ENCODE measurements around the gene DTNBP1.

The DTNBP1 gene

DNA sequence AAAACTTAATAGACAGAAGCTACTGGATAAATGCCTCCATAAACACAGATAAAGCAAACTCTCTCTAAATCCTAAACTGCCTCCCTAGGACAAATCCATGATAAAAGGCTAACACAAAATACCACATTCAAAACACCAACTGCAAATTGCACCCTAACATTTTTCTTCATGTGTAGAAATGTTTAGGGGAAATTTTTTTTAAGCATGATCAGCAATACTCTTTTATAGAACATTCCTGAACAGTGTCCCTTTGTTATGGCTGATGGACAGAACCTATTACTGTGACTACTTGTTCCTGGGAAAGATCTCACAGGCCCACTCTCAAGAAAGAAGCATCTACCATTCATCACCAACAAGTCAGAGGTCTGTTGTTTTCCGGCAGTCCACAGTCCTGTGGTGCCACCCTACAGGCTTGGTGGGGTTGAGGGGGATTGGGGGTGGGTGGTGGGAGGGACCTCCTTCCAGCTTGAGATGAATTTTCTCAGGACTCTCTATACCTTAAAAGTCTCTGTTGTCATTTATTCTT lies 64.5 kb downstream of the DTNBP1 start:
- in situ Hi-C loops (cut with MboI; ENCODE audit: low sequenced_read_pairs, unreplicated experiment), result no loop called here
- no peak for DNase-seq (ENCODE audit: low spot score)
- TF ChIP-seq, protein P1, sequence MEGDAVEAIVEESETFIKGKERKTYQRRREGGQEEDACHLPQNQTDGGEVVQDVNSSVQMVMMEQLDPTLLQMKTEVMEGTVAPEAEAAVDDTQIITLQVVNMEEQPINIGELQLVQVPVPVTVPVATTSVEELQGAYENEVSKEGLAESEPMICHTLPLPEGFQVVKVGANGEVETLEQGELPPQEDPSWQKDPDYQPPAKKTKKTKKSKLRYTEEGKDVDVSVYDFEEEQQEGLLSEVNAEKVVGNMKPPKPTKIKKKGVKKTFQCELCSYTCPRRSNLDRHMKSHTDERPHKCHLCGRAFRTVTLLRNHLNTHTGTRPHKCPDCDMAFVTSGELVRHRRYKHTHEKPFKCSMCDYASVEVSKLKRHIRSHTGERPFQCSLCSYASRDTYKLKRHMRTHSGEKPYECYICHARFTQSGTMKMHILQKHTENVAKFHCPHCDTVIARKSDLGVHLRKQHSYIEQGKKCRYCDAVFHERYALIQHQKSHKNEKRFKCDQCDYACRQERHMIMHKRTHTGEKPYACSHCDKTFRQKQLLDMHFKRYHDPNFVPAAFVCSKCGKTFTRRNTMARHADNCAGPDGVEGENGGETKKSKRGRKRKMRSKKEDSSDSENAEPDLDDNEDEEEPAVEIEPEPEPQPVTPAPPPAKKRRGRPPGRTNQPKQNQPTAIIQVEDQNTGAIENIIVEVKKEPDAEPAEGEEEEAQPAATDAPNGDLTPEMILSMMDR (IDR thresholded peaks at IDR 0.05; ENCODE audit: borderline replicate concordance, control extremely low read depth, extremely low read depth, insufficient read depth, missing control alignments), result no peak

DNA sequence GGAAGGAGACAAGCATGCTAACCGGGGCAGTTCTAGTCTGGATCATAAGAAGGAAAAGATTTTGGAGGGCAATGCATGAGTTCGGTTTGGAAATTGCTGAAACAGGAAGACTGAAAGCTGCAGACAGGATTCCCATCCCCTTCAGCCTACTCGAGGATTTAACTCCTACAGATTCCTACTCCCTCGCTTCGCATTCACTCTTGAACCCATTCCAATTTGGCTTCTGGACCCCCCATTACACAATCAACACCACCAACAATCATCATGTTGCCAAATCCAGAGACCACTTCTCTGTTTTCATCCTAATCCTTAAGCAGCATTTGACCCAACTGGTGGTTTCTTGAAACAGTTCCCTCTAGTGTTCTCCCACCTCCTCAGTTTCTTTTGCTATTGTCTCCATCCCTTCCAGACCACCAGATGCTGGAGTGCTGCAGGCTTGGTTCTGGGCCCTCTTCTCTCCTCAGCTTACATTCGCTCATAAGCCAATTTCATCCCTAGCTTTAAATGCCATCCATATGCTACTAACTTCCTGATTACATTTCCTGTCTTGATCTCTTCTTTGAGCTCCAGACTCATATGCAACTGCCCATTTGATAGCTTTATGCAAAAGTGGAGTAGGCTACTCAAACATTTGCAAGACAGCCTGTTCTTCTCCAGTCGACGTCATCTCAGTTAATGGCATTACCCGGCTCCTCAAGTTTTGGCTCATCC lies 66.5 kb downstream of the DTNBP1 start:
- in situ Hi-C loops (cut with MboI; ENCODE audit: low sequenced_read_pairs, unreplicated experiment), result no loop called here
- no peak for DNase-seq (ENCODE audit: low spot score)

DNA sequence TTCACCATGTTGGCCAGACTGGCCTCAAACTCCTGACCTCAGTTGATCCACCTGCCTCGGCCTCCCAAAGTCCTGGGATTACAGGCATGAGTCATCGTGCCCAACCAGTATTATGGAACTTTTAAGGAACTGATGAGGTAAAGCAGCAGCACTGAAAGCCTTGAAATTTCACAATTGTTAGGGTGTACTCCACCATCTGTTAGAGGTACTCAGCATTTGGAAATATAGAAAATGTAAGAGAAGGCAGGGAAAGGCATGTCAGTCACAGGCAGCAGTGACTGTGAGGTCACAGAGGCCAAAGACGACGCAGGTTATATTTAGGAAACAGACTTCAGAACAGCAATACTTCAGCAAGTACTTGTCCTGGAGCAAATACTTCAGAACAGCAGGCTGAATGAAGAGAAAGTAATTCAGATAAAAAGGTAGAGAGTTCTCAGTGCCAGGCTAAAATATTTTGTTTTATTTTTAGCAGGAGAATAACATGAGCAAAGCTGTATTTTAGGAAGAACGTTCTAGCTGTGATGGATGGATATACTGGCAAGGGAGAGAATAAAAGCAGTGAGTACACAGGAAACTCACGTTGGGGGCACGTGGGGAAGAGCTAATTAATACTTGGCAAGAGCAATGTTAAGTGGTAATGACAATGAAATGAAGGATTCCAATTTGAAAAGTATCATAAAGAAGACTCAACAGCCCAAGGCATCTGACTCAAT lies 67.2 kb downstream of the DTNBP1 start:
- TF ChIP-seq, protein P1 (IDR thresholded peaks at IDR 0.05; ENCODE audit: borderline replicate concordance, control extremely low read depth, extremely low read depth, insufficient read depth, missing control alignments), result no peak
- in situ Hi-C loops (cut with MboI; ENCODE audit: low sequenced_read_pairs, unreplicated experiment), result no loop called here
- no peak for DNase-seq (ENCODE audit: low spot score)

More for the DNA sequence above, 66.5 kb downstream of the DTNBP1 start:
- TF ChIP-seq, protein P1 (IDR thresholded peaks at IDR 0.05; ENCODE audit: borderline replicate concordance, control extremely low read depth, extremely low read depth, insufficient read depth, missing control alignments), result no peak

DNA sequence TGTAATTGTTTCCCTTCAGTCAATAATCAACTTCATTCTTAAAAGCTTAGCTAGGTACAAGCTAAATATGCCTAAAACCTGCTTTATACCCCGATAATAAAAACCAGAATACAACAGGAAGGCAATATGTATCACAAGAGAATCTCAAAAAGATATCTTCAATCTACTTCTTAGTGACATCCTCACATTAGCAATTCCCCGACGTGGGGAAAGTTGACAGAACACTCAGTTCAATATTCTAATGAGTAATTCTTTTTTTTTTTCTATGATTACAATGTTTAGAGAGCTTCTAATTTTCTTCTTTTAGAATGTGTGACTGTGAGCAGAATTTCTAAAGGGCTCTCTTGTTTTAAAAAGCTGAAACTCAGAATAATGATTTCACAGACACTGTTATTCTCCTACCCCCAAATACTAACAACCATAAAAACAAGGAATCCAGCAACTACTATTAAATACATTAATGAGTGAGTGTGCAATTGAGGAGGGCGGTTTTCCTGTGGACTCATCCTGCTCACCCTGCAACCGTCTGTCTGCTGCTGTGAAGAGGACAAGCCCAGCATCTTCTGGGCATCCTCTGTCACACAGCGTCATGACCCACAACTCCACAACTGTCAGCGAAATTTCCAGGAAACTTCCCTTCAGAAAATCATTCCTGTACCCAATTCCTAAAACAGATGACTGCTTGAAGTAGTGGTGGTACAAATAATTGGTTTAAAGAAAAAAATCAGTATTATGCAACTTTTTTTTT lies 68.1 kb downstream of the DTNBP1 start:
- DNase-seq (ENCODE audit: low spot score), result no peak
- in situ Hi-C loops (cut with MboI; ENCODE audit: low sequenced_read_pairs, unreplicated experiment), result no loop called here
- TF ChIP-seq, protein P1 (IDR thresholded peaks at IDR 0.05; ENCODE audit: borderline replicate concordance, control extremely low read depth, extremely low read depth, insufficient read depth, missing control alignments), result no peak

DNA sequence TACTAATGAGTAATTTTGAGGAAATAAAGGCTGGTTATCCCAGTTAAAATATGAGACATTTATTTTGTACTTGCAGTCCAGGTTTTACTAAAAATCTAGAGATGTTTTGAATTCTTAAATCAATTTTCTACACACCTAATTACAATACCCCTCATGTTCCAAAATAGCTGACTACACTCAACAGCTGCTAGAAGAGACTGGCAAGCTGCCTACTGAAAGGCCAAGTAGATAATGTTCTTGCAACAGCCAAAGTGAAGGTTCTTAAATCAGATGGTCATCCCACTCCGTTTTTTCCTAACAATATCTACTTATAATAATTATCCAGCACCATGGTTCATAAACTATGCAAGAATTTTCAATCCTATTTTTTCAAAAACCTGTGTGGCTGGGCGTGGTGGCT lies 69.0 kb downstream of the DTNBP1 start:
- TF ChIP-seq, protein P1 (IDR thresholded peaks at IDR 0.05; ENCODE audit: borderline replicate concordance, control extremely low read depth, extremely low read depth, insufficient read depth, missing control alignments), result no peak
- in situ Hi-C loops (cut with MboI; ENCODE audit: low sequenced_read_pairs, unreplicated experiment), result no loop called here
- no peak for DNase-seq (ENCODE audit: low spot score)

DNA sequence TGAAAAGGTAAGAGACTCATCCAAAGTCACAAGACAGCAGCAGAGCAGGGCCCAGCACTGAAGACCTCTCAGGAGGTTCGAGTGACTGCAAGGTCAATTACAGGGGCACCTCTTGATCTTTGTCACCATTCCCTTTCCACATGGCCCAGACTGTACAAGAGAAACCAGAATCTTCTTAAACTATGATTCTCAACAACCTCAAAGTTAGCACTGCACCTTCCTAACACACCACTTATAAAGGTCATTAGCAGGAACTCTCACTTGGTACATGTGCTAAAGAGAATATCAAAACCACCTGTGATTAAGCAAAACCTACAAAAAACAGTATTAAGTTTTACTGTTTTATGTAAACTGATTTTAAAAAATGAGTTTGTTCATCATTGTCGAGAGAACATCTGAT lies 70.2 kb downstream of the DTNBP1 start:
- TF ChIP-seq, protein P1 (IDR thresholded peaks at IDR 0.05; ENCODE audit: borderline replicate concordance, control extremely low read depth, extremely low read depth, insufficient read depth, missing control alignments), result no peak
- DNase-seq (ENCODE audit: low spot score), result no peak
- in situ Hi-C loops (cut with MboI; ENCODE audit: low sequenced_read_pairs, unreplicated experiment), result no loop called here

Measured in GM13976 (cell line).